AG04450 (cell line): ENCODE measurements around the gene CHD9NB. TPM values are rescaled to one million over a fixed set of nuclear protein-coding genes. Genes with fewer than 3 reads are reported as not detected.
"Not testable (repeated sequence)": the region's sequence is repeated elsewhere in the genome, so short reads cannot be mapped to it uniquely, and the experiment has no call there.

Experiments used
- CTCF ChIA-PET: fragments of 300-600, 350-600 bp; formaldehyde crosslinking; extraction: SDS; loops from one replicate; lab custom pipeline; 2022; ENCODE audit warnings: antibody characterized with exemption, inconsistent platforms; lab: Charles Lee
- POLR2A ChIA-PET: fragments of 350-600 bp; formaldehyde crosslinking; extraction: SDS; loops from one replicate; lab custom pipeline; 2021; ENCODE audit warnings: antibody characterized with exemption, inconsistent platforms; lab: Yijun Ruan, JAX
- DNase-seq: peaks from one replicate; pipeline ENCODE4 v3.0.0-alpha.2; 2011; ENCODE audit warnings: low read depth, low spot score
- H3K27ac ChIP-seq: one replicate; pipeline ENCODE4 v1.5.1; 2012; ENCODE audit warnings: low read depth, low read length, control low read depth
- H3K27me3 ChIP-seq: one replicate; pipeline ENCODE4 v1.6.0; 2012; ENCODE audit warnings: low read length; ENCODE audit not compliant: control insufficient read depth, insufficient read depth
- H3K4me3 ChIP-seq: 2 replicates; pipeline ENCODE4 v1.5.1; 2011; ENCODE audit warnings: mild to moderate bottlenecking, low read depth, low read length, control low read depth
- H3K9me3 ChIP-seq: 2 replicates; pipeline ENCODE4 v1.5.1; 2012; ENCODE audit warnings: low read length; ENCODE audit not compliant: control insufficient read depth, insufficient read depth
- polyA plus RNA-seq: library from polyadenylated mRNA; depleted of rRNA; stranded (reverse); fragments of >200 nt; gene quantifications from 2 replicates; pipeline ENCODE4 v1.2.3, GENCODE V29; 2011
- TF ChIP-seq, protein P1 (sequence below): IDR thresholded peaks from 2 replicates; pipeline ENCODE4 v1.5.1; 2011; ENCODE audit warnings: low read depth, low read length, control low read depth, inconsistent platforms

CHD9NB gene
- polyA plus RNA-seq, 1 experiment, result 1.2 TPM

DNA sequence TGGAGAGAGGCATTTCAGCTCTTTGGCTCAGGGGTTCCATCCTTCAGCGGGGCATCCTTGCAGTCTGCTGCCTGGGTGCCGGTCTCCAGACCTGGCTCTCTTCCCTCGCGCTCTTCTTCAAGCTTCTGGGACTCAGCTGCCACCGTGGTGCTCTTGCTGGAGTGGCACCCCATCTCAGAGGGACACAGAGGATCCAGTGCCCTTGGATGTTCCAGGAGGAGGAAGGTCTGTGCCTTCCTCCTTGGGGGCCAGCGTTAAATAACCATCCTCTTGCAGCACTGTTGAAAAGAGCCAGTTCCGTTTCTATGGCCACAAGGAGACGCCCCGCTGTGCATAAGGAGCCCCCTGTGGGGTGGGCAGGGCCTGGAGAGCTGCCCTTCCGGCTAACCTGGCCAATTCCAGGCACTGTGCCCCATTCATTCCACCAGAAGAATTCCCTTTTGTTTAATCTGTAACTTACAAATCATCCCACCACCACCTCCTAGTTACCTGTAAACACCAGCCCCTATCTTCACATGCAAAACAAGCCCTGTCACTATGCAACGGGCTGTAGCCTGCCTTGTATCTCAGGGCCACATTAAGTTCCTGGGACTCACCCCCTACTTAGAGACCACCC is 8.6 kb downstream of the CHD9NB start:
- Histone ChIP-seq H3K4me3 (no peak overlapping the region), H3K27ac (no peak overlapping the region), H3K27me3 (peaks cover 21% of the 10 kb centered on the region), H3K9me3 (no peaks in the 10 kb centered on the region)
- ChIA-PET POLR2A (no interaction called here), CTCF (interaction anchor here (1.2 to 2.2 kb wide), 3 partner anchors 11 to 239 kb away, joined by 3 to 8 read pairs (median 5); no protein-coding TSS in a partner anchor)
- TF ChIP-seq, protein P1, sequence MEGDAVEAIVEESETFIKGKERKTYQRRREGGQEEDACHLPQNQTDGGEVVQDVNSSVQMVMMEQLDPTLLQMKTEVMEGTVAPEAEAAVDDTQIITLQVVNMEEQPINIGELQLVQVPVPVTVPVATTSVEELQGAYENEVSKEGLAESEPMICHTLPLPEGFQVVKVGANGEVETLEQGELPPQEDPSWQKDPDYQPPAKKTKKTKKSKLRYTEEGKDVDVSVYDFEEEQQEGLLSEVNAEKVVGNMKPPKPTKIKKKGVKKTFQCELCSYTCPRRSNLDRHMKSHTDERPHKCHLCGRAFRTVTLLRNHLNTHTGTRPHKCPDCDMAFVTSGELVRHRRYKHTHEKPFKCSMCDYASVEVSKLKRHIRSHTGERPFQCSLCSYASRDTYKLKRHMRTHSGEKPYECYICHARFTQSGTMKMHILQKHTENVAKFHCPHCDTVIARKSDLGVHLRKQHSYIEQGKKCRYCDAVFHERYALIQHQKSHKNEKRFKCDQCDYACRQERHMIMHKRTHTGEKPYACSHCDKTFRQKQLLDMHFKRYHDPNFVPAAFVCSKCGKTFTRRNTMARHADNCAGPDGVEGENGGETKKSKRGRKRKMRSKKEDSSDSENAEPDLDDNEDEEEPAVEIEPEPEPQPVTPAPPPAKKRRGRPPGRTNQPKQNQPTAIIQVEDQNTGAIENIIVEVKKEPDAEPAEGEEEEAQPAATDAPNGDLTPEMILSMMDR, result no peak
- DNase-seq, result no peak

DNA sequence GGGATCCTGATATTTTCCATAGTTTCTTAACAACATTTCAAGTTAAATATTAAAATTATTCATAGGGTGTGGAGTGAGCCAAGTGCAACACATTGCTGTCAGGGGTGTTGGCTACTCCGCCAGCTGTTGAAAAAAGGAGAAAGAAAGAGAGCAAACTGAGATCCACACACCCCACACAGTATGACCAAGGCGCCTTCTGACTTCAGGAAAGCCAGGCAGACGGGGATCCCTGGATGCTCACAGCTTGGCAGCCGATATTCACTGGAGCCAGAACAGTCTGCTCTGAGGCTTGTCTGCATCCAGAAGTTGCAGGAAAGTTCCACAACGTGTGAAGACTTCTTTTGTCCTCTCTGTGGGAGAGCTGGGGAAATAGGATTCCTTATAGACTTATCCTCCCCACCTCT is 9.3 kb downstream of the CHD9NB start:
- CTCF ChIA-PET, result interaction anchor here (0.6 to 2.2 kb wide), 4 partner anchors 12 to 1282 kb away, joined by 3 to 8 read pairs (median 4); no protein-coding TSS in a partner anchor

DNA sequence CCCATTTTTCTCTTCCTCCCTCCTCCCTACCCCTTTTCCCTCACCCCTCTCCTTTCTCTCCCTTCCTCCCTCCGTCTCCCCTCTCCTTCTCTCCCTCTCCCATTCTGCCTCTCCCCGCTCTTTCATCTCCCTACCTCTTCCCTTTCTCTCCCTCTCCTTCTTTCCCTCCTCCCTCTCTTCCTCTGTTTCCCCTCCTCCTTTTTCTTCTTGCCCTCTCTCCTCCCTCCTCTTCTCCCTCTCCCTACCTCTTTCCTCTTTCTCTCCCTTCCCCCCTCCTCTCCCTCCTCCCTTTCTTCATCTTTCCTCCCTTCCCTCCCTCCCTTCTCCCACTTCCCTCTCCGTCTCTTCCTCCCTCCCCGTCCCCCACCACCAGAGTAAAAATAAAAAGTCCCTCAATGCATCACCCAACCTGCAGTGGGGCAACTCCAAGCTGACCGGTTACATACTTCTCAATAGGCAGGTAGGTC is 10.4 kb downstream of the CHD9NB start:
- ChIA-PET CTCF (interaction anchor here (1.0 kb wide), 1 partner anchor 20 kb away, joined by 5 read pairs; no protein-coding TSS in a partner anchor), POLR2A (no interaction called here)
- no peaks in the 10 kb centered on the region for H3K9me3 ChIP-seq
- H3K27ac ChIP-seq, result no peak overlapping the region
- peaks cover 21% of the 10 kb centered on the region for H3K27me3 ChIP-seq
- no peak for DNase-seq
- TF ChIP-seq, protein P1, result no peak
- no peak overlapping the region for H3K4me3 ChIP-seq

More for the DNA sequence above, 9.3 kb downstream of the CHD9NB start:
- H3K4me3 ChIP-seq, result no peak overlapping the region
- POLR2A ChIA-PET, result no interaction called here
- H3K27me3 ChIP-seq, result peaks cover 21% of the 10 kb centered on the region
- H3K27ac ChIP-seq, result no peak overlapping the region
- H3K9me3 ChIP-seq, result no peaks in the 10 kb centered on the region
- DNase-seq, result no peak
- TF ChIP-seq, protein P1, result no peak

DNA sequence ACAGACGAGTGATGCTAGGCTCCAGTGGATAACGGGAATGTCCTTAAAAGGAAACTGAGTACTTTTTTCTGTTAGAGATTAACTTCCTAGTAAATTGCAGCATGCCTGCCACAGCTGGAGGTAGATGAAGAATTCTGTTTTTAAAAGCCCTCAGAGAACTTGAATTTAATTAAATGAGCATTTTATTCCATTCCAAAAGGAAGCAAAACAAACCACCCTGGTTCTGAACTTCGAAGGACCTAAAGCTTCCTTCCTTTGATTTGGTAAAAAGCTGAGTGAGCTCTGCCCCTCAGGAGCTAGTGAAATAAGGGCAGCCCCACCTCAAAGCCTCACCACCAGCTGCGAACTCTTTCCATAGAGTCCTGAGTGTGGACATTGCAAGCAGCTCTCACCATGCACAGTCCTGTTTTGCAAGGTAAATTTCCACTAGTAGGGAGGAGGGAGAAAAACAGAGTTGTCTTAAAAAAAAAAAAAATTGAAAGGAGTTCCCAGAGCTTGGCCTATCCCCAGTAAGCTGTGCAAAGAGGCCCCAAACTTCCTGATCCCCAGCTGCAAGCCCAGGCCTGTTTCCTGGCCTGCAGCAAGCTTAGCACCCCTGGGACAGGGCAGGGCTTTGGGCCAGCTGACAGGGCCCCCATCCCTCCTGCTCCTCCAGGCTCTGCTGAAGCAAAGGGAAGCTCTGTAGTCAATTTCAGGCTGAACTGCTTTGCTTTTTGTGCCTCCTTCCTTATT is 11.2 kb downstream of the CHD9NB start:
- POLR2A ChIA-PET, result no interaction called here
- no peak overlapping the region for H3K4me3 ChIP-seq
- H3K27me3 ChIP-seq, result peaks cover 21% of the 10 kb centered on the region
- TF ChIP-seq, protein P1, result no peak
- no peak overlapping the region for H3K27ac ChIP-seq
- DNase-seq, result no peak
- CTCF ChIA-PET, result interaction anchor here (1.0 kb wide), 1 partner anchor 19 kb away, joined by 5 read pairs; no protein-coding TSS in a partner anchor
- no peaks in the 10 kb centered on the region for H3K9me3 ChIP-seq

DNA sequence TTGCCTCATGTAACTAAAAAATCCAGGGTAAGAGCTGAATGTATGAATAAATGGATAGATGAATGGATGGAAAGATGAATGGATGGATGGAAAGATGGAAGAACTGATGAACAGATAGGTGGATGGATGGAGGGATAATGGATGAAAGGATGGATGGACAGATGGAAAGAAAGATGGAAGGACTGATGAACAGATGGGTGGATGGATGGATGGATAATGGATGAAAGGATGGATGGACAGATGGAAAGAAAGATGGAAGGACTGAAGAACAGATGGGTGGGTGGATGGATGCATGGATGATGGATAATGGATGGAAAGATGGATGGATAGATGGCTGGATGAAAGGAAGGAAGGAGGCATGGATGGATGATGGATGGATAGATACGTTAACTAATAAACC is 11.9 kb downstream of the CHD9NB start:
- POLR2A ChIA-PET, result no interaction called here
- Histone ChIP-seq H3K9me3 (no peaks in the 10 kb centered on the region), H3K27ac (no peak overlapping the region), H3K27me3 (peaks cover 21% of the 10 kb centered on the region), H3K4me3 (no peak overlapping the region)
- TF ChIP-seq, protein P1, result no peak
- DNase-seq, result no peak
- CTCF ChIA-PET, result no interaction called here

DNA sequence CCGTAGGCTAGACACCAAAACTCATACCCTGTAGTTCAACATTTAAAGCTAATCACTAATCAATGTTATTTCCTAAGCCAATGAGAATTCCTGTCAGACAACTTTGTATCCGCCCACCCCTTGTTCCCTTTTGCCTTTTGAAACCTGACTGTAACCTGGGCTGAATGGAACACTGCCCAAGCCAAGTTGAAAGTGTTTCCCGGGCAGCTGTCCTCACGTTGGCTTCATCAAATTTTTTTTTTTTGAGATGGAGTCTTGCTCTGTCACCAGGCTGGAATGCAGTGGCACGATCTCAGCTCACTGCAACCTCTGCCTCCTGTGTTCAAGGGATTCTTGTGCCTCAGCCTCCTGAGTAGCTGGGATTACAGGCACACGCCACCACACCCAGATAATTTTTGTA is 16.0 kb downstream of the CHD9NB start:
- H3K27ac ChIP-seq, H3K9me3 ChIP-seq, DNase-seq, H3K27me3 ChIP-seq, H3K4me3 ChIP-seq, POLR2A ChIA-PET: not testable (repeated sequence)
- CTCF ChIA-PET, result interaction anchor here (0.6 kb wide), 1 partner anchor 14 kb away, joined by 3 read pairs; no protein-coding TSS in a partner anchor
